H1 (cell line): ENCODE data around the gene MYO1D. TPM values are rescaled to one million over a fixed set of nuclear protein-coding genes. Genes with fewer than 3 reads are reported as not detected.

ENCODE experiments used
- CTCF ChIA-PET: fragments of 300-600 bp; sonication (Branson Sonifier 250); formaldehyde crosslinking; loops from one replicate; lab custom pipeline; 2021; ENCODE audit not compliant: partially characterized antibody; lab: Charles Lee
- POLR2A ChIA-PET: fragments of 300-600 bp; sonication (Branson Sonifier 250); formaldehyde crosslinking; loops from one replicate; lab custom pipeline; 2021; ENCODE audit warnings: inconsistent platforms; ENCODE audit not compliant: partially characterized antibody; lab: Charles Lee
- DNase-seq, 2 experiments: peaks; one replicate each; pipeline versions ENCODE4 v3.0.0 to v3.0.0-alpha.2; 2010 to 2022; ENCODE audit warnings: low spot score in 2 of 2, low read depth in 1 of 2, mixed read lengths in 1 of 2
- FAIRE-seq: peaks from 2 replicates; lab custom pipeline; 2011; peaks lifted over from hg19 to GRCh38; lab: Jason Lieb, UNC
- H2AFZ ChIP-seq: 2 replicates; pipeline ENCODE4 v1.8.1; 2012; ENCODE audit warnings: low read length, inconsistent platforms
- H2AK5ac ChIP-seq: 2 replicates; pipeline ENCODE4 v1.6.1; 2013; ENCODE audit warnings: low read depth, low read length
- H2BK120ac ChIP-seq: replicated peaks from 2 replicates; pipeline ENCODE3; 2013; ENCODE audit warnings: low read depth, low read length, inconsistent platforms
- H2BK12ac ChIP-seq: 2 replicates; pipeline ENCODE4 v1.6.1; 2013; ENCODE audit warnings: low read depth, low read length
- H2BK15ac ChIP-seq: 2 replicates; pipeline ENCODE4 v1.6.1; 2013; ENCODE audit warnings: low read length
- H2BK20ac ChIP-seq: 2 replicates; pipeline ENCODE4 v1.6.1; 2013; ENCODE audit warnings: low read length
- H2BK5ac ChIP-seq: 2 replicates; pipeline ENCODE4 v1.6.1; 2013; ENCODE audit warnings: low read depth, low read length
- H3K14ac ChIP-seq: 2 replicates; pipeline ENCODE4 v1.6.1; 2013; ENCODE audit warnings: inconsistent platforms; ENCODE audit not compliant: insufficient read length
- H3K18ac ChIP-seq: 2 replicates; pipeline ENCODE4 v1.6.1; 2013; ENCODE audit warnings: low read length; ENCODE audit errors: extremely low read depth
- H3K23ac ChIP-seq: 2 replicates; pipeline ENCODE4 v1.6.1; 2013; ENCODE audit warnings: inconsistent platforms; ENCODE audit not compliant: insufficient read length
- H3K23me2 ChIP-seq: 2 replicates; pipeline ENCODE4 v1.6.1; 2013; ENCODE audit warnings: low read depth, low read length
- H3K27ac ChIP-seq: 2 replicates; pipeline ENCODE4 v1.6.1; 2011; ENCODE audit warnings: low read depth, low read length, inconsistent platforms
- H3K27me3 ChIP-seq, 4 experiments: replicated peaks in 1 of 4; 1 replicate in 1 of 4; 2 replicates in 3 of 4; pipeline versions ENCODE4 v1.6.1 to v1.8.1; 2011 to 2013; ENCODE audit warnings: low read length in 3 of 4, mild to moderate bottlenecking in 3 of 4, inconsistent platforms in 2 of 4, mixed read lengths in 2 of 4, moderate library complexity in 1 of 4; ENCODE audit not compliant: control insufficient read depth in 3 of 4, insufficient read depth in 3 of 4; ENCODE audit errors: extremely low read depth in 1 of 4
- H3K36me3 ChIP-seq, 4 experiments: 2 replicates each; pipeline versions ENCODE4 v1.6.1 to v1.8.1; 2011 to 2013; ENCODE audit warnings: mild to moderate bottlenecking in 4 of 4, low read length in 3 of 4, moderate library complexity in 2 of 4, control low read depth in 1 of 4, inconsistent platforms in 1 of 4; ENCODE audit not compliant: insufficient read depth in 4 of 4, control insufficient read depth in 2 of 4
- H3K4ac ChIP-seq: replicated peaks from 2 replicates; pipeline ENCODE3; 2013; ENCODE audit warnings: low read length, low read depth, mixed read lengths, inconsistent platforms; ENCODE audit not compliant: insufficient read length
- H3K4me1 ChIP-seq, 4 experiments: replicated peaks in 1 of 4; 1 replicate in 1 of 4; 2 replicates in 3 of 4; pipeline versions ENCODE4 v1.6.1 to v1.8.1; 2011 to 2013; ENCODE audit warnings: low read length in 3 of 4, inconsistent platforms in 2 of 4, mixed read lengths in 1 of 4; ENCODE audit not compliant: insufficient read depth in 4 of 4, control insufficient read depth in 3 of 4
- H3K4me2 ChIP-seq, 2 experiments: 2 replicates each; pipeline versions ENCODE4 v1.6.1 to v1.8.1; 2011 to 2013; ENCODE audit warnings: low read depth in 2 of 2, low read length in 2 of 2, control low read depth in 1 of 2, inconsistent platforms in 1 of 2, mild to moderate bottlenecking in 1 of 2; ENCODE audit not compliant: insufficient read depth in 1 of 2
- H3K4me3 ChIP-seq, 4 experiments: fragments of 200-600, 300-600 bp in 1 of 4; sonication (generic), shearing (Covaris generic), sonication (Bioruptor Twin) in 1 of 4; 2 replicates each; pipeline versions ENCODE4 v1.5.1 to v1.8.1; 2011 to 2016; ENCODE audit warnings: low read length in 4 of 4, low read depth in 3 of 4, control low read depth in 2 of 4, inconsistent platforms in 2 of 4, mild to moderate bottlenecking in 2 of 4, mixed read lengths in 1 of 4, moderate library complexity in 1 of 4; ENCODE audit not compliant: insufficient read depth in 2 of 4; ENCODE audit errors: extremely low read depth in 1 of 4
- H3K56ac ChIP-seq: replicated peaks from 2 replicates; pipeline ENCODE3; 2013; ENCODE audit warnings: low read depth, mild to moderate bottlenecking, mixed read lengths, low read length, inconsistent platforms; ENCODE audit not compliant: insufficient read length
- H3K79me1 ChIP-seq: 2 replicates; pipeline ENCODE4 v1.6.1; 2013; ENCODE audit warnings: low read depth, low read length, control low read depth
- H3K79me2 ChIP-seq, 2 experiments: 2 replicates each; pipeline versions ENCODE4 v1.6.1 to v1.8.1; 2012 to 2013; ENCODE audit warnings: low read length in 2 of 2, mild to moderate bottlenecking in 2 of 2, inconsistent platforms in 1 of 2; ENCODE audit not compliant: insufficient read depth in 2 of 2, control insufficient read depth in 1 of 2
- H3K9ac ChIP-seq, 4 experiments: replicated peaks in 1 of 4; 1 replicate in 1 of 4; 2 replicates in 3 of 4; pipeline versions ENCODE4 v1.6.1 to v1.8.1; 2011 to 2013; ENCODE audit warnings: low read depth in 3 of 4, low read length in 3 of 4, control low read depth in 2 of 4, mild to moderate bottlenecking in 2 of 4, moderate library complexity in 2 of 4, inconsistent platforms in 1 of 4; ENCODE audit errors: extremely low read depth in 1 of 4
- H3K9me3 ChIP-seq, 2 experiments: 2 replicates each; pipeline versions ENCODE4 v1.6.1 to v1.8.1; 2012 to 2013; ENCODE audit warnings: mild to moderate bottlenecking in 2 of 2, moderate library complexity in 2 of 2, control low read depth in 1 of 2, inconsistent platforms in 1 of 2, low read depth in 1 of 2, low read length in 1 of 2, mixed read lengths in 1 of 2; ENCODE audit not compliant: insufficient read depth in 2 of 2
- H4K20me1 ChIP-seq, 2 experiments: replicated peaks in 1 of 2; 2 replicates each; pipeline versions ENCODE3 to v1.8.1; 2011 to 2013; ENCODE audit warnings: inconsistent platforms in 2 of 2, low read length in 2 of 2, mild to moderate bottlenecking in 1 of 2; ENCODE audit not compliant: insufficient read depth in 2 of 2, control insufficient read depth in 1 of 2
- H4K5ac ChIP-seq: 2 replicates; pipeline ENCODE4 v1.6.1; 2013; ENCODE audit warnings: low read length, low read depth, mixed read lengths, inconsistent platforms; ENCODE audit not compliant: insufficient read length
- H4K8ac ChIP-seq: 2 replicates; pipeline ENCODE4 v1.8.0; 2013; ENCODE audit warnings: mild to moderate bottlenecking, moderate library complexity, low read length, inconsistent platforms; ENCODE audit not compliant: insufficient read depth; ENCODE audit errors: extremely low read depth
- H4K91ac ChIP-seq: replicated peaks from 2 replicates; pipeline ENCODE3; 2013; ENCODE audit warnings: low read length, mixed read lengths, inconsistent platforms; ENCODE audit not compliant: insufficient read length
- HDAC6 ChIP-seq: IDR thresholded peaks from one replicate; pipeline ENCODE4 v1.7.1; 2012; ENCODE audit warnings: low read depth, mild to moderate bottlenecking, inconsistent platforms, low read length, moderate library complexity
- RFX5 ChIP-seq: IDR thresholded peaks from 2 replicates; pipeline ENCODE4 v1.6.1; 2011; ENCODE audit warnings: low read depth, low read length, improper control_type of control experiment, borderline replicate concordance
- RNF2 ChIP-seq: fragments of 200-900, 300-1000 bp; sonication (generic); IDR thresholded peaks from 2 replicates; pipeline ENCODE4 v1.7.1; 2016; ENCODE audit warnings: borderline replicate concordance, low read depth, mild to moderate bottlenecking, antibody characterized with exemption, low read length; ENCODE audit not compliant: poor library complexity, severe bottlenecking; ENCODE audit errors: missing control alignments
- SRF ChIP-seq: IDR thresholded peaks from 2 replicates; pipeline ENCODE4 v1.6.1; 2011; ENCODE audit warnings: mild to moderate bottlenecking, low read depth, low read length, moderate library complexity
- WGBS, 2 experiments: shearing (Covaris generic) in 1 of 2; methylation state at CpG; one replicate each; pipeline versions ENCODE4 v1.1.6 to v1.1.7; 2013 to 2015; ENCODE audit warnings: low lambda C conversion rate in 2 of 2, mixed read lengths in 2 of 2, inconsistent platforms in 1 of 2, low coverage in 1 of 2, missing lambda C conversion rate in 1 of 2; ENCODE audit not compliant: insufficient replicate concordance in 2 of 2, insufficient coverage in 1 of 2, insufficient read length in 1 of 2; ENCODE audit errors: extremely low coverage in 1 of 2, missing lambda C conversion rate in 1 of 2; 5-methylcytosine and 5-hydroxymethylcytosine counted together
- polyA plus RNA-seq, 7 experiments: library from polyadenylated mRNA; depleted of rRNA in 3 of 7; stranded (reverse) in 5 of 7; unstranded in 2 of 7; fragments of >200 nt in 5 of 7; fragments of 200-250 nt in 2 of 7; gene quantifications; 1 replicate in 5 of 7; 2 replicates in 1 of 7; 4 replicates in 1 of 7; pipeline versions ENCODE4 v1.2.1 to v1.2.3, GENCODE V29; 2011 to 2013; ENCODE audit warnings: missing spikeins in 2 of 7, mixed read lengths in 2 of 7
- total RNA-seq: library from RNA; stranded (reverse); fragmentation: NEBNext Ultra II Directional; extraction: Animal tissue kit (Norgen Biotek cat#: 25700); gene quantifications from 2 replicates; pipeline ENCODE4 v1.2.1, GENCODE V29; 2021

MYO1D gene
- total and polyA plus RNA-seq, 2 of the 8 experiments (the other 6 are each of a cell fraction or from before 2014, with no cell fraction given), result 6.5 to 25.4 TPM

DNA sequence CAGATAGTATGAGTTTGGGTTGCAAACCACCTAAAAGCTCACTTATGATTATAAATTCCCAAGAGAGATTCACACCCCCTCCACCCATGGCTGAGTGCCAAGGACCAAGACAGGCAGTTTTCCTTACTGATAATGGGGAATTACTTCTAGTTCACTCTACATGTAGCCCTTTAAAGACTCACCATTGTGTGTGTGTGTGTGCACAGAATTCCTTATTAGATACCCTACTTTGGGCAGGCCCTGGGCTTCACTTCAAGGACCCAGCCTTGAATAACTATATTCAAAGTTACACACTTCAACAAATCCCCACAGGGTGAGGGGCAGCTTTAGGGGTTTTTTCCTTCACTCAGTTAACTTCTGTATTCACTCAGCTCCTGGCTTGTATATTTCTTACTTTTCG, 143.5 kb downstream of the MYO1D start:
- Histone ChIP-seq H3K4me2 (no peak overlapping the region), H3K27me3 (no peaks in the 10 kb centered on the region), H2BK5ac (no peak overlapping the region), H3K4me1 (peaks cover 0 to 3% (median 0%) of the 10 kb centered on the region in 4 experiments; a peak in 2 of 7 replicates), H4K5ac (no peak overlapping the region), H3K56ac (no peak overlapping the region), H3K79me2 (no peaks in the 10 kb centered on the region), H2AFZ (no peak overlapping the region), H3K23me2 (no peaks in the 10 kb centered on the region; the same call in 1 of the 2 replicates), H2BK15ac (no peak overlapping the region), H3K36me3 (no peaks in the 10 kb centered on the region), H3K79me1 (no peaks in the 10 kb centered on the region), H2BK12ac (no peak overlapping the region), H3K9ac (no peak overlapping the region), H4K8ac (no peak overlapping the region), H3K14ac (no peak overlapping the region), H4K20me1 (no peaks in the 10 kb centered on the region), H4K91ac (no peak overlapping the region), H3K18ac (no peak overlapping the region), H3K27ac (no peak overlapping the region), H3K4me3 (no peak overlapping the region), H3K4ac (no peak overlapping the region), H3K23ac (no peak overlapping the region), H2BK120ac (no peak overlapping the region), H2BK20ac (no peak overlapping the region), H3K9me3 (no peaks in the 10 kb centered on the region), H2AK5ac (no peak overlapping the region)
- DNase-seq (no peak), FAIRE-seq (no peak)
- TF ChIP-seq RNF2, result no peak
- TF ChIP-seq RFX5, result no peak
- no peak for TF ChIP-seq HDAC6
- no peak for TF ChIP-seq SRF
- WGBS, 2 experiments, result 94% methylated on average over 1 of the region's 1 CpG; no CpG with 5 or more reads in 1 of the 2 experiments
- ChIA-PET CTCF (interaction anchor here (0.8 to 1.0 kb wide), 4 partner anchors 9 to 143 kb away, joined by 3 read pairs; no protein-coding TSS in a partner anchor), POLR2A (no interaction called here)
